K562 (cell line): ENCODE results near the gene ITSN1. TPM values are rescaled to one million over a fixed set of nuclear protein-coding genes. Genes with fewer than 3 reads are reported as not detected.
A peak's percentile ranks its signal among the peaks of the same experiment; 100 is the strongest.

ENCODE experiments used
- ATAC-seq: fragments of 200-7000 bp; cut with Tn5 transposase; 3 replicates; pipeline ENCODE4 v1.9.1; 2020; ENCODE audit warnings: moderate library complexity
- BruUV-seq: library from RNA; stranded (reverse); fragments of 400-500 nt; replicated peaks from 2 replicates; lab custom pipeline; 2021; lab: Mats Ljungman, UMichigan
- CTCF ChIA-PET: fragments of 300-600 bp; formaldehyde crosslinking; extraction: SDS; loops from one replicate; lab custom pipeline; 2021; ENCODE audit warnings: low intra/inter-chr PET ratio; lab: Yijun Ruan, JAX
- POLR2A ChIA-PET: fragments of 300-600, 350-650 bp; sonication (Branson Sonifier 250); formaldehyde crosslinking; extraction: SDS; loops from one replicate; lab custom pipeline; 2021; ENCODE audit warnings: antibody characterized with exemption, inconsistent platforms; lab: Yijun Ruan, JAX
- DNase-seq, 4 experiments: peaks; one replicate each; pipeline versions ENCODE4 v3.0.0 to v3.0.0-alpha.2; 2011 to 2018; ENCODE audit warnings: low spot score in 3 of 4, mixed read lengths in 3 of 4; ENCODE audit errors: extremely low read depth in 1 of 4
- FAIRE-seq: peaks from 2 replicates; lab custom pipeline; 2011; peaks lifted over from hg19 to GRCh38; lab: Jason Lieb, UNC
- H2AFZ ChIP-seq: 2 replicates; pipeline ENCODE4 v1.6.0; 2011; ENCODE audit warnings: low read depth, low read length, control low read depth, inconsistent platforms
- H3K27ac ChIP-seq: fragments of 200-600 bp; 3 replicates; pipeline ENCODE4 v1.8.0; 2011; ENCODE audit warnings: low read depth, mild to moderate bottlenecking, control low read depth, inconsistent platforms, low read length, moderate library complexity, mixed read lengths; ENCODE audit errors: extremely low read depth
- H3K27me3 ChIP-seq, 2 experiments: fragments of 300-600 bp in 1 of 2; 2 replicates in 1 of 2; 3 replicates in 1 of 2; pipeline versions ENCODE4 v1.6.0 to v1.8.0; 2011; ENCODE audit warnings: inconsistent platforms in 2 of 2, low read length in 2 of 2, mild to moderate bottlenecking in 1 of 2, mixed read lengths in 1 of 2, moderate library complexity in 1 of 2; ENCODE audit not compliant: control insufficient read depth in 2 of 2, insufficient read depth in 2 of 2
- H3K36me3 ChIP-seq: fragments of 300-600 bp; 3 replicates; pipeline ENCODE4 v1.8.0; 2011; ENCODE audit warnings: mild to moderate bottlenecking, low read length, inconsistent platforms; ENCODE audit not compliant: control insufficient read depth, insufficient read depth
- H3K4me1 ChIP-seq, 2 experiments: fragments of 200-600 bp in 1 of 2; replicated peaks in 1 of 2; 2 replicates in 1 of 2; 3 replicates in 1 of 2; pipeline versions ENCODE4 v1.5.1 to v1.8.0; 2011; ENCODE audit warnings: inconsistent platforms in 2 of 2, low read length in 2 of 2, mild to moderate bottlenecking in 1 of 2, mixed read lengths in 1 of 2, moderate library complexity in 1 of 2; ENCODE audit not compliant: control insufficient read depth in 2 of 2, insufficient read depth in 2 of 2
- H3K4me2 ChIP-seq: 2 replicates; pipeline ENCODE4 v1.6.1; 2011; ENCODE audit warnings: low read length, control low read depth, inconsistent platforms, mixed read lengths; ENCODE audit not compliant: insufficient read depth
- H3K4me3 ChIP-seq: fragments of 200-600 bp; sonication (generic), shearing (Covaris generic); 2 replicates; pipeline ENCODE4 v1.5.1; 2016; ENCODE audit warnings: control low read depth, inconsistent platforms
- H3K79me2 ChIP-seq: fragments of 200-600 bp; 3 replicates; pipeline ENCODE4 v1.8.0; 2011; ENCODE audit warnings: low read length, inconsistent platforms; ENCODE audit not compliant: control insufficient read depth, insufficient read depth
- H3K9ac ChIP-seq, 2 experiments: 2 replicates each; pipeline versions ENCODE4 v1.6.0 to v1.6.1; 2011; ENCODE audit warnings: low read depth in 2 of 2, low read length in 2 of 2, control low read depth in 1 of 2, inconsistent platforms in 1 of 2, mild to moderate bottlenecking in 1 of 2, mixed read lengths in 1 of 2; ENCODE audit not compliant: insufficient read depth in 1 of 2
- H3K9me1 ChIP-seq: one replicate; pipeline ENCODE4 v1.6.0; 2011; ENCODE audit warnings: inconsistent platforms, mild to moderate bottlenecking, low read length, moderate library complexity; ENCODE audit not compliant: control insufficient read depth, insufficient read depth
- H3K9me3 ChIP-seq: replicated peaks from 2 replicates; pipeline ENCODE4 v1.5.1; 2011; ENCODE audit warnings: low read depth, low read length, inconsistent platforms; ENCODE audit not compliant: control insufficient read depth, insufficient read depth
- H4K20me1 ChIP-seq: replicated peaks from 2 replicates; pipeline ENCODE4 v1.6.1; 2011; ENCODE audit warnings: low read length, inconsistent platforms, mixed read lengths; ENCODE audit not compliant: control insufficient read depth, insufficient read depth
- AFF1 ChIP-seq, 2 experiments: fragments of 450-650 bp; IDR thresholded peaks; 2 replicates each; pipeline ENCODE4 v1.6.1; 2018; ENCODE audit warnings: mild to moderate bottlenecking in 2 of 2, low read depth in 1 of 2; ENCODE audit not compliant: partially characterized antibody in 2 of 2
- CEBPB ChIP-seq: fragments of 450-650 bp; IDR thresholded peaks from 2 replicates; pipeline ENCODE4 v1.6.1; 2016; ENCODE audit warnings: missing genetic modification characterization, missing compliant biosample characterization
- CEBPG ChIP-seq, 3 experiments: fragments of 200-800 bp in 1 of 3; sonication (Bioruptor generic) in 1 of 3; sonication (generic) in 1 of 3; formaldehyde crosslinking in 1 of 3; IDR thresholded peaks in 2 of 3; conservative IDR thresholded peaks in 1 of 3; 2 replicates each; pipeline versions ENCODE4 v1.6.1 to v1.8.0; 2016 to 2022; ENCODE audit warnings: missing compliant biosample characterization in 2 of 3, missing genetic modification characterization in 2 of 3, mild to moderate bottlenecking in 1 of 3, missing genetic modification reagents in 1 of 3
- CXXC5 ChIP-seq: fragments of 250-450 bp; sonication (Bioruptor Pico); IDR thresholded peaks from 2 replicates; pipeline ENCODE4 v1.8.0; 2022; ENCODE audit warnings: inconsistent platforms, mild to moderate bottlenecking, moderate library complexity
- E2F6 ChIP-seq, 2 experiments: IDR thresholded peaks; 2 replicates each; pipeline ENCODE4 v1.6.1; 2011; ENCODE audit warnings: borderline replicate concordance in 1 of 2, control low read depth in 1 of 2, low read depth in 1 of 2, low read length in 1 of 2, mild to moderate bottlenecking in 1 of 2, mixed read lengths in 1 of 2, moderate library complexity in 1 of 2; ENCODE audit not compliant: insufficient read depth in 1 of 2, insufficient read length in 1 of 2, poor library complexity in 1 of 2, severe bottlenecking in 1 of 2; ENCODE audit errors: extremely low read depth in 1 of 2
- MAFK ChIP-seq: IDR thresholded peaks from 2 replicates; pipeline ENCODE4 v1.6.1; 2011; ENCODE audit warnings: low read length, improper control_type of control experiment
- PRPF4 ChIP-seq: fragments of 200-400 bp; formaldehyde crosslinking; IDR thresholded peaks from one replicate; pipeline ENCODE4 v1.6.1; 2017; ENCODE audit warnings: low read length, low read depth, mild to moderate bottlenecking; ENCODE audit not compliant: insufficient read depth, poor library complexity, severe bottlenecking
- WGBS: fragments of 100-300 bp; shearing (Covaris generic); methylation state at CpG from one replicate; pipeline ENCODE4 v1.1.6; 2016; ENCODE audit warnings: low coverage, mixed read lengths; ENCODE audit not compliant: insufficient coverage; ENCODE audit errors: missing lambda C conversion rate; 5-methylcytosine and 5-hydroxymethylcytosine counted together
- in situ Hi-C: fragments of 300-500 bp; cut with MboI; formaldehyde crosslinking; loops from 4 replicates; pipeline ENCODE4 v1.15.0; 2018; ENCODE audit warnings: inconsistent platforms, mixed read lengths
- intact Hi-C: fragments of 100-400 bp; cut with micrococcal nuclease; formaldehyde crosslinking; loops from 2 replicates; pipeline ENCODE4 v1.14.2; 2022
- polyA plus RNA-seq, 8 experiments: library from polyadenylated mRNA; depleted of rRNA in 4 of 8; stranded (reverse) in 5 of 8; unstranded in 3 of 8; fragments of >200 nt; fragmentation: Nextera tagmentation in 2 of 8; fragmentation: Illumina TruSeq in 1 of 8; extraction: Ambion mirVana in 2 of 8; extraction: Trizol in 1 of 8; gene quantifications; 2 replicates each; pipeline versions ENCODE4 v1.2.1 to v1.2.3, GENCODE V29; 2011 to 2014; ENCODE audit warnings: inconsistent platforms in 1 of 8, missing spikeins in 1 of 8
- total RNA-seq, 7 experiments: library from RNA; depleted of rRNA in 6 of 7; stranded (reverse); fragments of >200 nt in 6 of 7; fragmentation: Illumina TruSeq in 2 of 7; extraction: Trizol in 2 of 7; gene quantifications; 2 replicates each; pipeline versions ENCODE4 v1.2.1 to v1.2.3, GENCODE V29; 2011 to 2021; ENCODE audit warnings: low replicate concordance in 1 of 7

ITSN1 gene
- total and polyA plus RNA-seq, 9 of the 15 experiments (the other 6 are each of a cell fraction or from before 2014, with no cell fraction given), result 1.1 to 12.6 (median 4.8) TPM

- Histone ChIP-seq H3K27ac (no peak overlapping the region), H3K4me1 (no peaks in the 10 kb centered on the region), H3K4me3 (no peak overlapping the region), H3K79me2 (no peaks in the 10 kb centered on the region), H4K20me1 (no peaks in the 10 kb centered on the region), H3K27me3 (no peaks in the 10 kb centered on the region), H3K9ac (no peak overlapping the region), H3K9me3 (no peaks in the 10 kb centered on the region), H2AFZ (no peak overlapping the region)
- intact Hi-C loops, result no loop called here
- no TSS peak for BruUV-seq
- WGBS, result 40% methylated on average over 2 of the region's 2 CpGs
- TF ChIP-seq MAFK, result no peak
- TF ChIP-seq CEBPB (tag), result peak; percentile 51; the same call in 1 of the 2 replicates
- TF ChIP-seq CEBPG (CRISPR knock-in tag; IDR thresholded peaks at IDR 0.05), result no peak
- TF ChIP-seq CEBPG (tag; conservative IDR thresholded peaks at IDR 0.05 in 1 of 2, IDR thresholded peaks at IDR 0.05 in 1 of 2), result peak in 1 of 2 experiments; percentile 52; a peak in 2 of 4 replicates
- TF ChIP-seq, all 486 proteins: peak for 2
- no peak for DNase-seq
- FAIRE-seq, result no peak
- no peaks in the 10 kb centered on the region for H3K9me1 ChIP-seq
- H3K36me3 ChIP-seq, result no peaks in the 10 kb centered on the region
- CTCF ChIA-PET, result no interaction called here
- no peak overlapping the region for H3K4me2 ChIP-seq
- ATAC-seq, result no peak
- in situ Hi-C loops, result no loop called here
- POLR2A ChIA-PET, result interaction anchor here (0.7 to 2.5 kb wide), 4 partner anchors 9 to 479 kb away, joined by 3 to 7 read pairs (median 4); no protein-coding TSS in a partner anchor
Observed at GRCh38 chr21:33767960-33768359, 125.7 kb downstream of the ITSN1 start.

GRCh38 chr21:33769057-33769456 is 126.8 kb downstream of the ITSN1 start:
- no peak for FAIRE-seq
- ATAC-seq, result no peak
- TF ChIP-seq AFF1 (IDR thresholded peaks at IDR 0.05; ENCODE audit: low read depth in 1 of 2, partially characterized antibody in 2 of 2) (no peak), E2F6 (IDR thresholded peaks at IDR 0.05; ENCODE audit: borderline replicate concordance in 1 of 2, extremely low read depth in 1 of 2, insufficient read depth in 1 of 2, insufficient read length in 1 of 2, low read depth in 1 of 2, low read length in 1 of 2, poor library complexity in 1 of 2, severe bottlenecking in 1 of 2) (no peak), PRPF4 (no peak), CXXC5 (CRISPR knock-in tag) (no peak)

More at GRCh38 chr21:33769057-33769456, 126.8 kb downstream of the ITSN1 start:
- H3K27me3 ChIP-seq, result no peaks in the 10 kb centered on the region
- POLR2A ChIA-PET, result interaction anchor here (0.6 kb wide), 1 partner anchor 64 kb away, joined by 3 read pairs; no protein-coding TSS in a partner anchor
- H3K4me2 ChIP-seq, result no peak overlapping the region
- no peaks in the 10 kb centered on the region for H3K9me3 ChIP-seq
- H3K4me3 ChIP-seq, result no peak overlapping the region
- DNase-seq, result no peak
- no peaks in the 10 kb centered on the region for H4K20me1 ChIP-seq
- no peaks in the 10 kb centered on the region for H3K36me3 ChIP-seq
- no peak overlapping the region for H3K27ac ChIP-seq
- 32% methylated on average over 1 of the region's 1 CpG for WGBS
- no peaks in the 10 kb centered on the region for H3K9me1 ChIP-seq
- BruUV-seq, result no TSS peak
- in situ Hi-C loops, result no loop called here
- no peaks in the 10 kb centered on the region for H3K79me2 ChIP-seq
- no peak overlapping the region for H2AFZ ChIP-seq
- intact Hi-C loops, result no loop called here
- no peaks in the 10 kb centered on the region for H3K4me1 ChIP-seq
- CTCF ChIA-PET, result no interaction called here
- no peak overlapping the region for H3K9ac ChIP-seq
